ENCODE measurements around the gene DEPP1. TPM values are rescaled to one million over a fixed set of nuclear protein-coding genes. Genes with fewer than 3 reads are reported as not detected.

DEPP1 gene
- total RNA-seq, 2 donors from 2014 or later = 226 to 230 TPM

DNA sequence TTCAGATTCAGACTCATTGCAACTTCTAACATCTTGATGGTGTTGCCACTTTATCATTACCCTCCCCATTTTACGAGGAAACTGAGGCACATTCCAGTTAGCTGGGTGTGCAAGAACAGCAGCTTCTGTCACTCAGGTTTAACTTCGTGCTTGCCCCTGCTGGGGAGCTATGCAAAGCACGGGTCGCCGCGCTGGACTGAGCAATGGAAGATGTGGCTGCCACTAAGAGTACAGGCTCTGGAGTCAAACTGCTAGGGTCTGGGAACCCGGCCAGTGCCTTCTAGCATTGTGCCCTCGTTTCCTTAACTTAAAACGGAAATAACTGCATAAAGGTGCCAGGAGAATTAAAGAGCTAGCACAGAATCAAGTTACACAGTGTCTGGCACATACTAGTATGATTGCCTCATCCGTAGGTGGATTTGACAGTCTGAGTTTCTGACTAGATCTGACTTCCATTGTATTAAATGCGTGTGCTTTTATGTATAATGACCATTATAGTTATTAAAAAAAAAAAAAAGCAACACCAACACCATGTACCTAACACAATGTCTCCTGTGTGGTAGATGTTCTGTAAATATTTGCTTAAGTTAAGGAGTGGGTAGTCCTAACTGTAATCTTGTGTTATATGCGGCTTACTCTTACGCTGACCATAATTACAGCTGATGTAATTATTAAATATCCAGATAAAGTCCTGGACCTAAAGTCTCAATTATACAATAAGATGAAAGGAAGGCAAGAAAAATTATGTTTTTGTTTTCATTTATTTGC, 23.0 kb upstream of the DEPP1 start:
- 3 to 4% methylated on average over 7 to 13 of the region's 13 CpGs for WGBS, 2 donors
- ATAC-seq = peak; percentile 78
- peak; percentile 83 to 89 (median 88) for DNase-seq
- Histone ChIP-seq H3K36me3 (replicated peaks in 1 of 2; ENCODE audit: insufficient read depth in 1 of 2, low read depth in 2 of 2) (no peaks in the 10 kb centered on the region), H3K4me3 (peak overlapping the region in 1 of 2 donors; percentile 14), H3K27ac (peak overlapping the region; percentile 95 to 97 (median 96)), H3K27me3 (no peaks in the 10 kb centered on the region), H3K9me3 (no peaks in the 10 kb centered on the region), H3K4me1 (peaks cover 59% of the 10 kb centered on the region)
- TF ChIP-seq, protein P1, sequence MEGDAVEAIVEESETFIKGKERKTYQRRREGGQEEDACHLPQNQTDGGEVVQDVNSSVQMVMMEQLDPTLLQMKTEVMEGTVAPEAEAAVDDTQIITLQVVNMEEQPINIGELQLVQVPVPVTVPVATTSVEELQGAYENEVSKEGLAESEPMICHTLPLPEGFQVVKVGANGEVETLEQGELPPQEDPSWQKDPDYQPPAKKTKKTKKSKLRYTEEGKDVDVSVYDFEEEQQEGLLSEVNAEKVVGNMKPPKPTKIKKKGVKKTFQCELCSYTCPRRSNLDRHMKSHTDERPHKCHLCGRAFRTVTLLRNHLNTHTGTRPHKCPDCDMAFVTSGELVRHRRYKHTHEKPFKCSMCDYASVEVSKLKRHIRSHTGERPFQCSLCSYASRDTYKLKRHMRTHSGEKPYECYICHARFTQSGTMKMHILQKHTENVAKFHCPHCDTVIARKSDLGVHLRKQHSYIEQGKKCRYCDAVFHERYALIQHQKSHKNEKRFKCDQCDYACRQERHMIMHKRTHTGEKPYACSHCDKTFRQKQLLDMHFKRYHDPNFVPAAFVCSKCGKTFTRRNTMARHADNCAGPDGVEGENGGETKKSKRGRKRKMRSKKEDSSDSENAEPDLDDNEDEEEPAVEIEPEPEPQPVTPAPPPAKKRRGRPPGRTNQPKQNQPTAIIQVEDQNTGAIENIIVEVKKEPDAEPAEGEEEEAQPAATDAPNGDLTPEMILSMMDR (IDR thresholded peaks at IDR 0.05) = peak in 3 of 7 experiments; percentile 33 to 35 (median 33)
- TF ChIP-seq POLR2A (IDR thresholded peaks at IDR 0.05) = peak; percentile 59 to 88 (median 84)
- intact Hi-C loops (cut with DNase I) = no loop called here

- ATAC-seq (peak; percentile 55), DNase-seq (peak; percentile 65 to 72 (median 65))
- Histone ChIP-seq H3K36me3 (replicated peaks in 1 of 2; ENCODE audit: insufficient read depth in 1 of 2, low read depth in 2 of 2) (no peaks in the 10 kb centered on the region), H3K9me3 (no peaks in the 10 kb centered on the region), H3K4me3 (peak within 1 kb of the TSS in 1 of 2 donors; percentile 14), H3K27ac (peak within 1 kb of the TSS; percentile 95 to 97 (median 96)), H3K4me1 (peaks cover 66% of the 10 kb centered on the region), H3K27me3 (no peaks in the 10 kb centered on the region)
- intact Hi-C loops (cut with DNase I) = no loop called here
- 0% methylated on average over 17 to 68 of the region's 79 CpGs for WGBS, 2 donors
- TF ChIP-seq, protein P1 (IDR thresholded peaks at IDR 0.05) = peak in 5 of 7 experiments; percentile 8 to 42 (median 27)
- TF ChIP-seq POLR2A (IDR thresholded peaks at IDR 0.05) = peak in 1 of 3 donors; percentile 46
Observed at GRCh38 chr10:45000752-45001380, 22.3 kb upstream of the DEPP1 start, which contains the start of gene ZNF22. TSS of gene ZNF22 (plus strand) at chr10:45000923. CDS start at chr10:45003369, 2,446 bp downstream.

GRCh38 chr10:45000138-45000751, 21.6 kb upstream of the DEPP1 start:
- intact Hi-C loops (cut with DNase I) = no loop called here
- H3K4me3 ChIP-seq = no peak overlapping the region
- TF ChIP-seq, protein P1 (IDR thresholded peaks at IDR 0.05) = no peak
- TF ChIP-seq POLR2A (IDR thresholded peaks at IDR 0.05) = no peak
- no peaks in the 10 kb centered on the region for H3K9me3 ChIP-seq
- peaks cover 67% of the 10 kb centered on the region for H3K4me1 ChIP-seq
- no peaks in the 10 kb centered on the region for H3K36me3 ChIP-seq (replicated peaks in 1 of 2; ENCODE audit: insufficient read depth in 1 of 2, low read depth in 2 of 2)
- ATAC-seq = no peak
- peak in 3 of 4 donors; percentile 51 to 66 (median 53) for DNase-seq
- H3K27ac ChIP-seq = peak overlapping the region; percentile 95 to 97 (median 96)
- whole genome bisulfite sequencing, 2 donors = 53 to 61% methylated on average over 12 of the region's 12 CpGs
- no peaks in the 10 kb centered on the region for H3K27me3 ChIP-seq

DNA sequence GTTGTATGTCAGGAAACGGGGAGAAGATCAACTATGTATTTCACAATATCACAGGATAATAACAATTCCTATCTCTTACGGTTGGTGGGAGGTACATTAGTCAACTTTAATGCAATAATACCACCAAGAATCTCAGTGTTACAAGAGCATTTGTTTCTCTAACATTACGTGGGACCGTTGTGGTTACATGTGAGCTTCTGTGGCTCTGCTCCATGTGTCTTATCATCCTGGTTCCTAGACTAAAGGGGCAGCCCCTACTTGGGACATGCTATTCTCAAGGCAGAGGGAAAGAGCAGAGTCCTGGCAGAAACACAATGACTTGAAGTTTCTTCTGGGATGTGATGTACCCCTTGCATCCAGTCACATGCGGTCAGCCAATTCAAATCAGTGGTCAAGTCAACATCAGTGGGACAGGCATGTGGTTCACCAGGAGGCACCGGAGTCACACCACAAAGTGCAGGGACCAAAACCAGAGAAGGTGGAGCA, 19.6 kb upstream of the DEPP1 start:
- Histone ChIP-seq H3K36me3 (replicated peaks in 1 of 2; ENCODE audit: insufficient read depth in 1 of 2, low read depth in 2 of 2) (no peaks in the 10 kb centered on the region), H3K4me3 (no peak overlapping the region), H3K27me3 (no peaks in the 10 kb centered on the region), H3K27ac (peak overlapping the region; percentile 83 to 92 (median 88)), H3K9me3 (no peaks in the 10 kb centered on the region), H3K4me1 (peaks cover 79% of the 10 kb centered on the region)
- no peak for TF ChIP-seq POLR2A (IDR thresholded peaks at IDR 0.05)
- TF ChIP-seq, protein P1 (IDR thresholded peaks at IDR 0.05) = no peak
- DNase-seq (no peak), ATAC-seq (no peak)
- 79 to 88% methylated on average over 5 to 6 of the region's 6 CpGs for WGBS, 2 donors
- intact Hi-C loops (cut with DNase I) = no loop called here
